GM18909 (cell line): ENCODE results near the gene KCTD2.

ENCODE experiments used
- ATAC-seq: cut with Tn5 transposase; IDR thresholded peaks from one replicate; pipeline ENCODE4 v1.9.1; 2021; ENCODE audit warnings: mild to moderate bottlenecking; ENCODE audit not compliant: unreplicated experiment, poor library complexity

KCTD2 gene

GRCh38 chr17:75073618-75074047 is 26.6 kb downstream of the KCTD2 start:
- ATAC-seq, result no peak

DNA sequence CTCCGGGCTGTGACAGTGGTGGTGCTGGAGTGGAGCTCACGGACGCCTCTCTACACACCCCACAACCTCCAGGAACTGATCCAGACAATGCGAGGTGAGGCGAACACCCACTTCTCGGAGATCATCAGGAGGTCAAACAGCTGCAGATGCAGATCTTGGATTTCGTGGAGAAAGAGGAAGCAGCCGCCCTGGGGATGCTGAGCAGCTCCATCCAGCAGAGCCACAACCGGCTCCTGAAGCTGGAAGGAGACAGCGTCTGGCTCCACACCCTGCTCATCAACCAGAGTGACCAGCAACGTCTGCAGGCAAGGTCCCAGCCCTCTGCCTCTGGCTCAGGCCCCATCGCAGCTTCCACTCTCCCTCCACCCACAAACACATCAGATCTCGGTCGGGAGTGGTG is 27.5 kb downstream of the KCTD2 start:
- no peak for ATAC-seq

GRCh38 chr17:75075597-75076336 is 28.7 kb downstream of the KCTD2 start:
- no peak for ATAC-seq

GRCh38 chr17:75077072-75077495 is 30.1 kb downstream of the KCTD2 start:
- no peak for ATAC-seq

DNA sequence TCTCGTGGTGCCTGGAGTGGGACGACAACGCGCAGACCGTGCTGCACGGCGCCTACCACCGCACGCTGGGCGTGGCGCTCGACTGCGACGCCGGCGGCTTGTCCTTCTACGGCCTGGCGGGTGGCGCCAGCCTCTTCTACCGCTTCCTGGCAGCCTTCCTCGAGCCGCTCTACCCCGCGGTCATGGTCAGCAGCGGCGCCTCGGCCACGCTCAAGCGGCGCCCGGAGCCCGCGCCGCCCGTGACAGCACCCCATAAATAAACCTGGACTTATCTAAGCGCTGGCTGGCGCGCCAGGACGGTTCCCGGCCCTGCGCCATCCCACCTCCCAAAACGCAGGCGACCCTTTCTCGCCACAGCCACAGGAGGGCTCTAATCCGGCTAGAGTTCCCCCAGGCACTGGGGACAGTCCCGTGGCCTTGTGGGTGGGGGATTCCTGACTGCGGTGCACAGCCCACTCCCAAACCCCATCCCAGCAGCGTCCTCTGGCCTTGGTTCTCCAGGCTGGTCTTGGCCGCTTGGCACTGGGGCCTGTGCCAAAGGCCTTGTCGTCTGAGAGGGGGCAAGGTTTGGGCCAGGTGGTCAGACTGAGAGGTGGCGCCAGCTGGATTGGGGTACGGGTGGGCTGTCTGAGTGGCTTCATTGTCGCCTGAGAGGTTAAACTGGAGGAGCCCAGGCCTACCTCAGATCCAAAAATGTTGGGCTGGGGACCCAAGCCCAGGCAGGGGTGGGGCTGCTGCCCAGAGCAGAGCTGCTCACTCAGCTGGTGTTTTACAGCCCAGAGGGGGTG is 30.7 kb downstream of the KCTD2 start:
- peak; percentile 44 for ATAC-seq

DNA sequence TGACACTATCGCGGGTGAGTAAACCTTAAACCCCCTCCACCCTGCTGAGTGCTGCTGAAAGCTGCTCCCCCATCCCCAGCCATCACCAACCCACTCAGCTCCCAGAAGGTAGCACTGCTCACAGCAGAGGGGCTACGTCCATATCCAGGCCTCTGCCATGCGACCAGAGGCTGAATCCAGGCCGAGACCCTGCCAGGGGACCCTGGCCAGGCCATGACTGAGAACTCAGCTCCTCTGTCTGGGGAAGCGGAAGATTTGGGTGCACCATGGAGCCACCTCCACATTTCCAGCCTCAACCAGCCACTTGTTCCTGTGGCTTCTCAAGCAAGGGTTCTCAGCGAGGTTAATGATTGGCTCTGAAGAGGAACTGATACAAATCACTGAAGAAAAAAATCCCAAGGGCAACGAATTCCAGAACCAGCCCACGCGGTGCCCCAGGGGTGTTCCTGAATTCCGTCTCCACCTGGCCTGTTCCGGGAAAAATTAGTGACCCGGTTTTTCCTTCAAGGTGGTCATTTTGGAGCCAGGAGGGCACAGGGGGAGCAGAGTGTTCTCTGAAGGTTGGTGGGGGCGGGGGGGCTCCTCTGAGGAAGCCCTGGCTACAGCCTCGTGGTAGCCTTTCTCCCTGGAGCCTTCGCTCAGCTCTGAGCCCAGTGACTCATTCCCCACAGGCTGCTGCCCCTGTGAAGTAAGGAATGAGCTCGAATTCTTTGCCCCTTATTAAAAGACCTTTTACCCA is 31.4 kb downstream of the KCTD2 start:
- ATAC-seq, result peak; percentile 53

DNA sequence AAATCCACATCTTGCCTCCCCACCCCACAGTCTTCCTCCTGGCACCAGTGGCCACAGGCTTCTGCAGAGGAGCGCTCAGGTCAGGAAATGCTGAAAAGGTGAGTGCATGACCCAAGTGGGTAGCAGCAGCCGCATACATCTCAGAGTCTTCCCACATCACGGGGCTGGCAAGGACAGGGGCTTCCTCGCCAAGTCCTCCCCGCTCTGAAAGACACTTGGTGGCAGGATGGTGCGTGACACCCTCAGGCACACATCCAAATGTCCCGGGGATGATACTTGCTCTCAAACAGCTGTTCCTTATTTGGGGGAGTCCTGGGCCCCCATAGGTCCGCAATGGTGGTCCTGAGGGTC is 32.0 kb downstream of the KCTD2 start:
- no peak for ATAC-seq

GRCh38 chr17:75081611-75082540 is 34.9 kb downstream of the KCTD2 start:
- ATAC-seq, result no peak

DNA sequence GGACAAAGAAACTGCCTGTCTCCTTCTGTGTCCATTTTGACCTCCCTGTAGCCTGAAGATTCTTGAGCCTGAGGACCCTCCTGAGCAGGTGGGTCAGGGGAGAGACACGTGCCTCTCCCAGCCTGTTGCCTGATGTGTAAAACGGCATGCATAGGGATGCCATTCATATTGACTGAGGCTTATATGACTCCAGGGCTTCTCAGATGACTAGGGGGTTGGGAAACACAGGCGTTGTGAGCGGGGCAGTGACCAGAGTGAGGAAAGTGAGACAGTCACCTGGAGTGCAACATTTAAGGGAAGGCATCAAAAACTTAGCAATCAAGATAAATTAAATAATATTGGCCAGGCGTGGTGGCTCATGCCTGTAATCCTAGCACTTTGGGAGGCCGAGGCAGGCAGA is 35.7 kb downstream of the KCTD2 start:
- no peak for ATAC-seq

- no peak for ATAC-seq
Measured at GRCh38 chr17:75084039-75084660, 37.1 kb downstream of the KCTD2 start.

- ATAC-seq, result no peak
Measured at GRCh38 chr17:75086496-75087181, 39.6 kb downstream of the KCTD2 start.

DNA sequence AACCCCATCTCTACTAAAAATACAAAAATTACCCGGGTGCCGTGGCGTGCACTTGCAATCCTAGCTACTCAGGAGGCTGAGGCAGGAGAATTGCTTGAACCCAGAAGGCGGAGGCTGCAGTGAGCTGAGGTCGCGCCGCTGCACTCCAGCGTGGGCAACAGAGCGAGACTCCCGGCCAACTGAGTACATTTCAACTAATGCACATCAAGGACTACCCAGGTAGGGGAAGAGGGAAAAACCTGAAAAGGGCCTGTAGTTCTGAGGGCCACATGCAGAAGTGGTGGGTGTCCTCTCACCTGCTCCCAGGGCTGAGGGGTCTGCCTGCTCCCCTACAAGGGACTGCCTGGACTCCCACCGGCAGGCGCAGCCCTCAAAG is 40.1 kb downstream of the KCTD2 start:
- no peak for ATAC-seq

- peak; percentile 58 for ATAC-seq
Measured at GRCh38 chr17:75087558-75088453, 40.8 kb downstream of the KCTD2 start, which contains the start of gene SLC16A5. SLC16A5 (plus strand) TSS chr17:75087954; CDS start chr17:75093637, 5,683 bp downstream.

- peak; percentile 11 for ATAC-seq
Measured at GRCh38 chr17:75088465-75089417, 41.7 kb downstream of the KCTD2 start.

DNA sequence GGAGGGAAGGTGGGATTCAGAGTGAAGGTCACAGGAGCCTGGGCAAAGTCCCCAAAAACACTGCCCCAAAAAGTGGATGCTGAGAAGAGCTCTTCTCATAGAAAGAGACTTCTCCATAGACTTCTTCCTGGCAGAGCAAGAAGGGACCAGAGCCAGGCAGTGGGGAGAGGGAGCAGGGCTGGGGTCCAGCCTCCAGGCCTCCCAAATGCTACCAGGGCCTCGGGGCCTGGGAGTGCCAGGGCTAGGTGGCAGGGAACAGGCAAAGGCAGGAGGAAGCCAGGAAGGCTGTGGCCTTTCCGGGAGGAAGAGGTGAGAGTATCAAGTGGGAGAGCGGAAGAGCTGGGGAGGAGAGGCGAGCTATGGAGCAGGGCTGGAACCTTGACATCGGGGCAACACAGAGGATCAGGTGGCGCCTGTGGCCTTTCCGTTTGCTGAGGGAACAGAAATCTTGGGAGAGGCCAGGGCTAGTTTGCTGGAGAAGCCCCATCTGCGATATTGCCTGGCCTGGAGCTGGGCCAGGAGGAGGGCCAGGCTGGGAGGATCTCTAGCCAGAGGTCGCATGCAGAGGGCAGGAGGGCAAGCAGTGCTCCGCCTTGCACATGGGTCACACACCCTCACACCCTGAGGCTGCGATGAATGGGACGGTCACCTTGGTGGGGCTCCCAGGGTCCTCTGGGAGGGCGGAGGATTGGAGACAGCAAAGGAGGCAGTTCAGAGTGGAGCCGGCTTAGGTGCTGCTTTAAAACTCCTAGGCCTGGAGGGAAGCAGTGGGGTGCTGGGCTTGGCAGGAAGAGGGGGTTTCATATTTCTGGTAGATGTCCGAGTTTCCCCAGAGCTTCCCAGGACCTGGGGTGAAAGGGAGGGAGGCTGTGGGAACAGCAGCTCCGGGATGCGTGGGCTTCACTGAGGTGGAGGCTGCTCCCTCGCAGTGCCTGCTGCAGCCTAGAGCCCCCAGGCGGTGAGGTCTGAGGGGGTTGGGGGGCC is 44.1 kb downstream of the KCTD2 start:
- no peak for ATAC-seq

GRCh38 chr17:75091855-75092327 is 44.9 kb downstream of the KCTD2 start:
- no peak for ATAC-seq
